ENCODE results near the gene RFC5. TPM values are rescaled to one million over a fixed set of nuclear protein-coding genes. Genes with fewer than 3 reads are reported as not detected.

RFC5 gene
- total and polyA plus RNA-seq, 4 donors = 5.4 to 26.4 (median 6.7) TPM

DNA sequence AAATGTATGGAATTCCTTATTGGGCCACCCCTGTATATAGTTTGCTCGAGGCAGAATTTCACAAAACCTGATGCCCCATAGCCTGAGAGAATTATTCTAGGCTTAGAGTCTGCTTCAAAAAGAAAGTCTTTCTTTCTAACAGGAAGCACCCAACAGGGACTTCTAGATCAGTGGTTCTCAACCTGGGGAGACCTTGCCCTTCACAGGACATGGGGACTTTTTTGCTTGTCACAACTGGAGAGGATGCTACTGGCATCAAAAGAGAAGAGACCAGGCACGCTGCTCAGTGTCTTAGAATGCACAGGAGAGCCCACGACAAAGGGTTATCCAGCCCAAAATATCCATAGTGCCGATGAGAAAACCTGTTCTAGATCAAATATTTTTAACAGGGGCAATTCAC is 25.6 kb downstream of the RFC5 start:
- no peak for DNase-seq (ENCODE audit: low spot score)
- Histone ChIP-seq H3K4me3 (ENCODE audit: low read depth in 1 of 3, low read length in 3 of 3) (no peak overlapping the region), H3K27ac (ENCODE audit: low read depth in 1 of 2, low read length in 2 of 2) (no peak overlapping the region), H3K36me3 (ENCODE audit: control insufficient read depth in 4 of 4, insufficient read depth in 3 of 4, low read depth in 1 of 4, low read length in 3 of 4) (peaks cover 4 to 33% (median 25%) of the 10 kb centered on the region in 4 donors), H3K9ac (ENCODE audit: low read depth in 1 of 2, low read length in 2 of 2) (no peak overlapping the region), H3K9me3 (ENCODE audit: control insufficient read depth in 4 of 4, low read length in 3 of 4) (no peaks in the 10 kb centered on the region), H3K27me3 (ENCODE audit: control insufficient read depth in 4 of 4, insufficient read depth in 4 of 4, low read length in 3 of 4) (no peaks in the 10 kb centered on the region), H3K4me1 (ENCODE audit: control insufficient read depth in 4 of 4, insufficient read depth in 4 of 4, low read length in 3 of 4) (peaks cover 4 to 17% (median 9%) of the 10 kb centered on the region in 4 donors)
- 96% methylated on average over 4 of the region's 4 CpGs for WGBS
- TF ChIP-seq EGR1 (IDR thresholded peaks at IDR 0.05; ENCODE audit: low read depth in 2 of 2) = no peak
- TF ChIP-seq, protein P1, sequence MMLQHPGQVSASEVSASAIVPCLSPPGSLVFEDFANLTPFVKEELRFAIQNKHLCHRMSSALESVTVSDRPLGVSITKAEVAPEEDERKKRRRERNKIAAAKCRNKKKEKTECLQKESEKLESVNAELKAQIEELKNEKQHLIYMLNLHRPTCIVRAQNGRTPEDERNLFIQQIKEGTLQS (IDR thresholded peaks at IDR 0.05) = no peak
- TF ChIP-seq HNF4G (IDR thresholded peaks at IDR 0.05) = no peak
- TF ChIP-seq JUND (IDR thresholded peaks at IDR 0.05) = no peak
- no peak for TF ChIP-seq TAF1 (conservative IDR thresholded peaks at IDR 0.05)
- TF ChIP-seq FOXA1 (IDR thresholded peaks at IDR 0.05) = no peak
- no peak for TF ChIP-seq GABPA (IDR thresholded peaks at IDR 0.05 in 1 of 2, conservative IDR thresholded peaks at IDR 0.05 in 1 of 2)
- no peak for TF ChIP-seq SP1 (IDR thresholded peaks at IDR 0.05)
- TF ChIP-seq, protein P2, sequence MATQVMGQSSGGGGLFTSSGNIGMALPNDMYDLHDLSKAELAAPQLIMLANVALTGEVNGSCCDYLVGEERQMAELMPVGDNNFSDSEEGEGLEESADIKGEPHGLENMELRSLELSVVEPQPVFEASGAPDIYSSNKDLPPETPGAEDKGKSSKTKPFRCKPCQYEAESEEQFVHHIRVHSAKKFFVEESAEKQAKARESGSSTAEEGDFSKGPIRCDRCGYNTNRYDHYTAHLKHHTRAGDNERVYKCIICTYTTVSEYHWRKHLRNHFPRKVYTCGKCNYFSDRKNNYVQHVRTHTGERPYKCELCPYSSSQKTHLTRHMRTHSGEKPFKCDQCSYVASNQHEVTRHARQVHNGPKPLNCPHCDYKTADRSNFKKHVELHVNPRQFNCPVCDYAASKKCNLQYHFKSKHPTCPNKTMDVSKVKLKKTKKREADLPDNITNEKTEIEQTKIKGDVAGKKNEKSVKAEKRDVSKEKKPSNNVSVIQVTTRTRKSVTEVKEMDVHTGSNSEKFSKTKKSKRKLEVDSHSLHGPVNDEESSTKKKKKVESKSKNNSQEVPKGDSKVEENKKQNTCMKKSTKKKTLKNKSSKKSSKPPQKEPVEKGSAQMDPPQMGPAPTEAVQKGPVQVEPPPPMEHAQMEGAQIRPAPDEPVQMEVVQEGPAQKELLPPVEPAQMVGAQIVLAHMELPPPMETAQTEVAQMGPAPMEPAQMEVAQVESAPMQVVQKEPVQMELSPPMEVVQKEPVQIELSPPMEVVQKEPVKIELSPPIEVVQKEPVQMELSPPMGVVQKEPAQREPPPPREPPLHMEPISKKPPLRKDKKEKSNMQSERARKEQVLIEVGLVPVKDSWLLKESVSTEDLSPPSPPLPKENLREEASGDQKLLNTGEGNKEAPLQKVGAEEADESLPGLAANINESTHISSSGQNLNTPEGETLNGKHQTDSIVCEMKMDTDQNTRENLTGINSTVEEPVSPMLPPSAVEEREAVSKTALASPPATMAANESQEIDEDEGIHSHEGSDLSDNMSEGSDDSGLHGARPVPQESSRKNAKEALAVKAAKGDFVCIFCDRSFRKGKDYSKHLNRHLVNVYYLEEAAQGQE (IDR thresholded peaks at IDR 0.05) = no peak
- TF ChIP-seq, protein P3, sequence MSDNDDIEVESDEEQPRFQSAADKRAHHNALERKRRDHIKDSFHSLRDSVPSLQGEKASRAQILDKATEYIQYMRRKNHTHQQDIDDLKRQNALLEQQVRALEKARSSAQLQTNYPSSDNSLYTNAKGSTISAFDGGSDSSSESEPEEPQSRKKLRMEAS (IDR thresholded peaks at IDR 0.05) = no peak
- TF ChIP-seq, protein P4, sequence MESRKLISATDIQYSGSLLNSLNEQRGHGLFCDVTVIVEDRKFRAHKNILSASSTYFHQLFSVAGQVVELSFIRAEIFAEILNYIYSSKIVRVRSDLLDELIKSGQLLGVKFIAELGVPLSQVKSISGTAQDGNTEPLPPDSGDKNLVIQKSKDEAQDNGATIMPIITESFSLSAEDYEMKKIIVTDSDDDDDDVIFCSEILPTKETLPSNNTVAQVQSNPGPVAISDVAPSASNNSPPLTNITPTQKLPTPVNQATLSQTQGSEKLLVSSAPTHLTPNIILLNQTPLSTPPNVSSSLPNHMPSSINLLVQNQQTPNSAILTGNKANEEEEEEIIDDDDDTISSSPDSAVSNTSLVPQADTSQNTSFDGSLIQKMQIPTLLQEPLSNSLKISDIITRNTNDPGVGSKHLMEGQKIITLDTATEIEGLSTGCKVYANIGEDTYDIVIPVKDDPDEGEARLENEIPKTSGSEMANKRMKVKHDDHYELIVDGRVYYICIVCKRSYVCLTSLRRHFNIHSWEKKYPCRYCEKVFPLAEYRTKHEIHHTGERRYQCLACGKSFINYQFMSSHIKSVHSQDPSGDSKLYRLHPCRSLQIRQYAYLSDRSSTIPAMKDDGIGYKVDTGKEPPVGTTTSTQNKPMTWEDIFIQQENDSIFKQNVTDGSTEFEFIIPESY (IDR thresholded peaks at IDR 0.05) = no peak
- no peak for TF ChIP-seq RAD21 (IDR thresholded peaks at IDR 0.05)
- TF ChIP-seq, protein P5, sequence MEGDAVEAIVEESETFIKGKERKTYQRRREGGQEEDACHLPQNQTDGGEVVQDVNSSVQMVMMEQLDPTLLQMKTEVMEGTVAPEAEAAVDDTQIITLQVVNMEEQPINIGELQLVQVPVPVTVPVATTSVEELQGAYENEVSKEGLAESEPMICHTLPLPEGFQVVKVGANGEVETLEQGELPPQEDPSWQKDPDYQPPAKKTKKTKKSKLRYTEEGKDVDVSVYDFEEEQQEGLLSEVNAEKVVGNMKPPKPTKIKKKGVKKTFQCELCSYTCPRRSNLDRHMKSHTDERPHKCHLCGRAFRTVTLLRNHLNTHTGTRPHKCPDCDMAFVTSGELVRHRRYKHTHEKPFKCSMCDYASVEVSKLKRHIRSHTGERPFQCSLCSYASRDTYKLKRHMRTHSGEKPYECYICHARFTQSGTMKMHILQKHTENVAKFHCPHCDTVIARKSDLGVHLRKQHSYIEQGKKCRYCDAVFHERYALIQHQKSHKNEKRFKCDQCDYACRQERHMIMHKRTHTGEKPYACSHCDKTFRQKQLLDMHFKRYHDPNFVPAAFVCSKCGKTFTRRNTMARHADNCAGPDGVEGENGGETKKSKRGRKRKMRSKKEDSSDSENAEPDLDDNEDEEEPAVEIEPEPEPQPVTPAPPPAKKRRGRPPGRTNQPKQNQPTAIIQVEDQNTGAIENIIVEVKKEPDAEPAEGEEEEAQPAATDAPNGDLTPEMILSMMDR (IDR thresholded peaks at IDR 0.05; ENCODE audit: low read depth, low read length, missing input control) = no peak
- TF ChIP-seq HNF4A (conservative IDR thresholded peaks at IDR 0.05) = no peak
- TF ChIP-seq NR2F2 (IDR thresholded peaks at IDR 0.05) = no peak
- no peak for TF ChIP-seq YY1 (IDR thresholded peaks at IDR 0.05)

DNA sequence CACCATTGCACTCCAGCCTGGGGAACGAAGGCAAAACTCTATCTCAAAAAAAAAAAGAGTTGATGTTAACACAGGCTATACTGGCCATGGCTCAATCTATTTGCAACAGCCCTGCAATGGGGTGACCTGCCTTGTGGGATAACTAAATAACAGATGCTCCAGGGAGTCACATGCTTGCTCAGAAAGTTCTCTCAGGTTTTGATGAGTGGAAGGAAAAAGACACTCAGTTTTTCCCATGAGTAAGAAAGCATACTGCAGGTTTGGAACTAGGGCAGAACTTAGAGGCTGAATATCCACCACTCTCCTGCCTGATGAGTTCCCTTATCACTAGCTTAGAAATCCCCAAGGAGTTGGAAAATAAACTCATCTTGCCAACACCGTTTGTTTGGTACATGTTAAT is 27.6 kb downstream of the RFC5 start:
- Histone ChIP-seq H3K9ac (ENCODE audit: low read depth in 1 of 2, low read length in 2 of 2) (no peak overlapping the region), H3K4me3 (ENCODE audit: low read depth in 1 of 3, low read length in 3 of 3) (no peak overlapping the region), H3K9me3 (ENCODE audit: control insufficient read depth in 4 of 4, low read length in 3 of 4) (no peaks in the 10 kb centered on the region), H3K36me3 (ENCODE audit: control insufficient read depth in 4 of 4, insufficient read depth in 3 of 4, low read depth in 1 of 4, low read length in 3 of 4) (peaks cover 8 to 28% (median 23%) of the 10 kb centered on the region in 4 donors), H3K27me3 (ENCODE audit: control insufficient read depth in 4 of 4, insufficient read depth in 4 of 4, low read length in 3 of 4) (no peaks in the 10 kb centered on the region), H3K4me1 (ENCODE audit: control insufficient read depth in 4 of 4, insufficient read depth in 4 of 4, low read length in 3 of 4) (peaks cover 0 to 4% (median 0%) of the 10 kb centered on the region in 4 donors), H3K27ac (ENCODE audit: low read depth in 1 of 2, low read length in 2 of 2) (no peak overlapping the region)
- WGBS = 90% methylated on average over 2 of the region's 2 CpGs
- no peak for DNase-seq (ENCODE audit: low spot score)
- TF ChIP-seq, protein P5 (IDR thresholded peaks at IDR 0.05; ENCODE audit: low read depth, low read length, missing input control) = no peak
- no peak for TF ChIP-seq FOXA2 (IDR thresholded peaks at IDR 0.05)
- TF ChIP-seq RXRA (IDR thresholded peaks at IDR 0.05) = no peak
- TF ChIP-seq, protein P1 (IDR thresholded peaks at IDR 0.05) = no peak
- TF ChIP-seq HNF4A (conservative IDR thresholded peaks at IDR 0.05) = no peak
- TF ChIP-seq TAF1 (conservative IDR thresholded peaks at IDR 0.05) = no peak
- TF ChIP-seq, protein P2 (IDR thresholded peaks at IDR 0.05) = no peak
